Endodermal cell (in vitro differentiated cells): ENCODE measurements around the gene FAM53A. TPM values are rescaled to one million over a fixed set of nuclear protein-coding genes. Genes with fewer than 3 reads are reported as not detected.
"Not testable (repeated sequence)": the region's sequence is repeated elsewhere in the genome, so short reads cannot be mapped to it uniquely, and the experiment has no call there.

Experiments used
- DNase-seq: peaks from one replicate; pipeline ENCODE4 v3.0.0-alpha.2; 2017
- H3K27ac ChIP-seq: 2 replicates; pipeline ENCODE4 v1.5.1; 2013; ENCODE audit warnings: mild to moderate bottlenecking, low read depth, low read length, moderate library complexity
- H3K27me3 ChIP-seq: 2 replicates; pipeline ENCODE4 v1.6.1; 2013; ENCODE audit warnings: mild to moderate bottlenecking, low read length, moderate library complexity; ENCODE audit not compliant: insufficient read depth, control insufficient read depth, poor library complexity, severe bottlenecking
- H3K36me3 ChIP-seq: 2 replicates; pipeline ENCODE4 v1.7.0; 2013; ENCODE audit warnings: mild to moderate bottlenecking, low read length, moderate library complexity; ENCODE audit not compliant: control insufficient read depth, insufficient read depth
- H3K4me1 ChIP-seq: one replicate; pipeline ENCODE4 v1.7.0; 2013; ENCODE audit warnings: low read length; ENCODE audit not compliant: control insufficient read depth, insufficient read depth
- H3K4me3 ChIP-seq: 2 replicates; pipeline ENCODE4 v1.5.1; 2013; ENCODE audit warnings: mild to moderate bottlenecking, low read length, moderate library complexity
- H3K9ac ChIP-seq: 2 replicates; pipeline ENCODE4 v1.6.1; 2013; ENCODE audit warnings: mild to moderate bottlenecking, low read length, moderate library complexity; ENCODE audit not compliant: poor library complexity, severe bottlenecking; ENCODE audit errors: extremely low read depth
- H3K9me3 ChIP-seq: 2 replicates; pipeline ENCODE4 v1.6.1; 2013; ENCODE audit warnings: mild to moderate bottlenecking, low read length, moderate library complexity; ENCODE audit not compliant: control insufficient read depth
- H3K27ac Mint-ChIP-seq: 2 replicates; pipeline ENCODE4 v1.8.0; 2020; ENCODE audit warnings: mixed read lengths
- H3K27me3 Mint-ChIP-seq: 2 replicates; pipeline ENCODE4 v1.8.0; 2021; ENCODE audit warnings: mild to moderate bottlenecking, mixed read lengths; ENCODE audit not compliant: insufficient read depth
- H3K36me3 Mint-ChIP-seq: 2 replicates; pipeline ENCODE4 v1.8.0; 2020; ENCODE audit warnings: low read depth, mixed read lengths
- H3K4me1 Mint-ChIP-seq: 2 replicates; pipeline ENCODE4 v1.8.0; 2020; ENCODE audit warnings: mixed read lengths
- H3K4me3 Mint-ChIP-seq: 2 replicates; pipeline ENCODE4 v1.8.0; 2020; ENCODE audit warnings: mild to moderate bottlenecking, moderate library complexity, mixed read lengths
- H3K9me3 Mint-ChIP-seq: 2 replicates; pipeline ENCODE4 v1.8.0; 2020; ENCODE audit warnings: mild to moderate bottlenecking, mixed read lengths
- WGBS, 2 experiments: methylation state at CpG; one replicate each; pipeline versions ENCODE4 v1.1.5 to v1.1.7; 2013; ENCODE audit warnings: missing lambda C conversion rate in 2 of 2, mixed read lengths in 1 of 2; ENCODE audit not compliant: insufficient coverage in 1 of 2, insufficient read length in 1 of 2; 5-methylcytosine and 5-hydroxymethylcytosine counted together
- total RNA-seq, 2 donors: library from RNA; stranded (reverse); fragmentation: NEBNext Ultra II Directional in 1 of 2; extraction: Animal tissue kit (Norgen Biotek cat#: 25700) in 1 of 2; gene quantifications; 2 replicates in 1 of 2; 3 replicates in 1 of 2; pipeline ENCODE4 v1.2.1, GENCODE V29; 2021
- TF ChIP-seq, protein P1 (sequence below): fragments of 200-600 bp; sonication (generic); conservative IDR thresholded peaks from 2 replicates; pipeline ENCODE4 v1.5.0; 2021; ENCODE audit warnings: antibody characterized with exemption, mild to moderate bottlenecking

The FAM53A gene
- total RNA-seq, 2 donors from 2014 or later: 3.7 to 4.9 TPM

DNA sequence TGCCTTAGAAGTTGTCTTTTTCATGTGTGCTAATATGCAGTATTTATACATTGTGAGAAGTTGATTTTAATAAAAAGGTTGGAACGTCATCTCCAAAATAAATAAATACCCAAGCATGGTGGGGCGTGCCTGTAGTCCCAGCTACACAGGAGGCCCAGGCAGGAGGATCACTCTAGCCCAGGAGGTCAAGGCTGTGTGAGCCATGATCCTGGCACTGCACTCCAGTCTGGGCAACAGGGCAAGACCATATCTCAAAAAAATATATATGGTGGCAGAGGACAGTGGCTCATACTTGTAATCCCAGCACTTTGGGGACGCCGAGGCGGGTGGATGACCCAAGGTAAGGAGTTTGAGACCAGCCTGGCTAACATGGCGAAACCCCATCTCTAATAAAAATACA lies 21.6 kb upstream of the FAM53A start:
- H3K27ac Mint-ChIP-seq: no peak overlapping the region
- no peak overlapping the region for H3K4me3 Mint-ChIP-seq
- H3K4me3 ChIP-seq: no peak overlapping the region
- no peaks in the 10 kb centered on the region for H3K4me1 ChIP-seq
- H3K9me3 ChIP-seq: no peaks in the 10 kb centered on the region
- H3K36me3 Mint-ChIP-seq: peaks cover 66% of the 10 kb centered on the region
- H3K36me3 ChIP-seq: peaks cover 63% of the 10 kb centered on the region
- H3K27ac ChIP-seq: no peak overlapping the region
- no peak for DNase-seq
- WGBS, 2 experiments: 86 to 97% methylated on average over 4 to 6 of the region's 6 CpGs
- TF ChIP-seq, protein P1, sequence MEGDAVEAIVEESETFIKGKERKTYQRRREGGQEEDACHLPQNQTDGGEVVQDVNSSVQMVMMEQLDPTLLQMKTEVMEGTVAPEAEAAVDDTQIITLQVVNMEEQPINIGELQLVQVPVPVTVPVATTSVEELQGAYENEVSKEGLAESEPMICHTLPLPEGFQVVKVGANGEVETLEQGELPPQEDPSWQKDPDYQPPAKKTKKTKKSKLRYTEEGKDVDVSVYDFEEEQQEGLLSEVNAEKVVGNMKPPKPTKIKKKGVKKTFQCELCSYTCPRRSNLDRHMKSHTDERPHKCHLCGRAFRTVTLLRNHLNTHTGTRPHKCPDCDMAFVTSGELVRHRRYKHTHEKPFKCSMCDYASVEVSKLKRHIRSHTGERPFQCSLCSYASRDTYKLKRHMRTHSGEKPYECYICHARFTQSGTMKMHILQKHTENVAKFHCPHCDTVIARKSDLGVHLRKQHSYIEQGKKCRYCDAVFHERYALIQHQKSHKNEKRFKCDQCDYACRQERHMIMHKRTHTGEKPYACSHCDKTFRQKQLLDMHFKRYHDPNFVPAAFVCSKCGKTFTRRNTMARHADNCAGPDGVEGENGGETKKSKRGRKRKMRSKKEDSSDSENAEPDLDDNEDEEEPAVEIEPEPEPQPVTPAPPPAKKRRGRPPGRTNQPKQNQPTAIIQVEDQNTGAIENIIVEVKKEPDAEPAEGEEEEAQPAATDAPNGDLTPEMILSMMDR: no peak
- H3K4me1 Mint-ChIP-seq: peaks cover 11% of the 10 kb centered on the region
- no peaks in the 10 kb centered on the region for H3K27me3 ChIP-seq
- no peaks in the 10 kb centered on the region for H3K27me3 Mint-ChIP-seq
- no peak overlapping the region for H3K9ac ChIP-seq
- H3K9me3 Mint-ChIP-seq: no peaks in the 10 kb centered on the region

DNA sequence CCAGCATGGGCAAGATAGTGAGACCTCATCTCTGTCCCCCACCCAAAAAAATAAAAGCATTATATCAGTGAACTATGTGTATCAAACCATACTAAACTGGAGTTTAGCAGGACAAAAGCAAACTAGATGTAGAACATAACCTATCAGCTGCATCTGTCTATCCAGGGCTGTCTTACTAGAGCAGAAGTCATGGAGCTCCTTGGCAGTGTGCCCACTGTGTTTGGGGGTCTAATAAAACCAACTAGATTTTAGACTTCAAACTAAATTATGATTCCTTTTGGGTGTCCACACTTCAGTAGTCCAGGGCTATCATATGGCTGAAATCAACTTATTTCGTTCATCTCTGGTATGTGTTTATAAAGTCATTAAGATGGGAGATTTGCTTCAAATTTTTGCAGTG lies 19.8 kb upstream of the FAM53A start:
- DNase-seq: no peak
- WGBS, 2 experiments: 84 to 100% methylated on average over 1 of the region's 1 CpG
- no peaks in the 10 kb centered on the region for H3K9me3 Mint-ChIP-seq
- Histone ChIP-seq H3K9me3 (no peaks in the 10 kb centered on the region), H3K4me1 (no peaks in the 10 kb centered on the region), H3K36me3 (peaks cover 76% of the 10 kb centered on the region), H3K27me3 (no peaks in the 10 kb centered on the region), H3K9ac (no peak overlapping the region), H3K27ac (no peak overlapping the region), H3K4me3 (no peak overlapping the region)
- peaks cover 4% of the 10 kb centered on the region for H3K4me1 Mint-ChIP-seq
- H3K36me3 Mint-ChIP-seq: peaks cover 71% of the 10 kb centered on the region
- H3K27ac Mint-ChIP-seq: peak overlapping the region; percentile 5
- H3K27me3 Mint-ChIP-seq: no peaks in the 10 kb centered on the region
- TF ChIP-seq, protein P1: no peak
- H3K4me3 Mint-ChIP-seq: no peak overlapping the region

DNA sequence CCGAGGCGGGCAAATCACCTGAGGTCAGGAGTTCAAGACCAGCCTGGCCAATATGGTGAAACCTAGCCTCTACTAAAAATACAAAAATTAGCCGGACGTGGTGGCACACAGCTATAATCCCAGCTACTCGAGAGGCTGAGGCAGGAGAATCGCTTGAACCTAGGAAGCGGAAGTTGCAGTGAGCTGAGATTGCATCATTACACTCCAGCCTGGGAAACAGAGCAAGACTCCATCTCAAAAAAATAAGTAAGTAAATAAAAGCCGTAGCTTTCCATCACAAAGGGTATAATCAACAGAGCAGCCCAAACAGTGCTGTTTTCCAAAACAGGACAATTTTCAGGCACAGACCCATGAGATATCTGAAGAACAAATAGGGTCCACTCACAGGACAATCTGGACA lies 17.6 kb upstream of the FAM53A start:
- peaks cover 89% of the 10 kb centered on the region for H3K36me3 ChIP-seq
- H3K4me1 ChIP-seq, H3K27ac Mint-ChIP-seq, H3K27me3 ChIP-seq, H3K9me3 ChIP-seq, H3K9ac ChIP-seq, H3K4me3 ChIP-seq, H3K27ac ChIP-seq, H3K4me1 Mint-ChIP-seq, H3K9me3 Mint-ChIP-seq, H3K27me3 Mint-ChIP-seq, DNase-seq, H3K4me3 Mint-ChIP-seq: not testable (repeated sequence)
- WGBS, 2 experiments: 92 to 95% methylated on average over 8 of the region's 8 CpGs
- peaks cover 71% of the 10 kb centered on the region for H3K36me3 Mint-ChIP-seq

DNA sequence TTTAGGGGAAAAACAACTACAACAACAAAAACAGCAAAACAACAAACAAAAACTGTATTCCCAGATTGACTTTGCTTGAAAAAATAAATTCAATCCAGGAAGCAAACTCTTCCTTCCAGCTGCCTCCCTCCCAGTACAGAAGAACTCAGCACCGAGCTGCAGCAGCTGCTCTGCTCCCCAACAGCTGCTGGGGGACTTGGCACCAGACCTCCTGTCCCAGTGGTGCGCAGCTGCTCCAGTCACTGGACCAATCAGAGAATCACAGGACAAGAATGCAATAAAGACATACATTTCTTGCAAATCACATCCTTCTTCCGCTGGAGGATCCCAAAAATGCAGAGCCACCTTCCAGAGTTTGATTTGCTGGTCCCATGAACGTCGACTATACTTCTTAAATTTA lies 11.8 kb upstream of the FAM53A start:
- no peak overlapping the region for H3K27ac ChIP-seq
- TF ChIP-seq, protein P1: no peak
- H3K4me3 ChIP-seq: no peak overlapping the region
- no peaks in the 10 kb centered on the region for H3K9me3 ChIP-seq
- peaks cover 94% of the 10 kb centered on the region for H3K36me3 ChIP-seq
- Mint-ChIP-seq H3K4me3 (no peak overlapping the region), H3K27me3 (no peaks in the 10 kb centered on the region), H3K4me1 (no peaks in the 10 kb centered on the region), H3K27ac (peak overlapping the region; percentile 75), H3K36me3 (peaks cover 74% of the 10 kb centered on the region), H3K9me3 (no peaks in the 10 kb centered on the region)
- H3K27me3 ChIP-seq: no peaks in the 10 kb centered on the region
- no peaks in the 10 kb centered on the region for H3K4me1 ChIP-seq
- no peak overlapping the region for H3K9ac ChIP-seq
- DNase-seq: no peak
- WGBS, 2 experiments: 97 to 100% methylated on average over 2 to 5 of the region's 5 CpGs
